KOPT-K1 (cell line): ENCODE results near the gene BLM.

ENCODE experiments used
- H3K27ac ChIP-seq: fragments of 200-600 bp; sonication (generic); 2 replicates; pipeline ENCODE4 v1.5.1; 2016; ENCODE audit warnings: antibody characterized with exemption, mild to moderate bottlenecking, low read depth, low read length; ENCODE audit not compliant: poor library complexity, severe bottlenecking
- H3K36me3 ChIP-seq: fragments of 200-600 bp; sonication (generic); 2 replicates; pipeline ENCODE4 v1.5.1; 2017; ENCODE audit warnings: antibody characterized with exemption, mild to moderate bottlenecking, low read length, moderate library complexity; ENCODE audit not compliant: insufficient read depth
- H3K9me3 ChIP-seq: fragments of 200-600 bp; sonication (generic); 2 replicates; pipeline ENCODE4 v1.5.1; 2017; ENCODE audit warnings: antibody characterized with exemption, low read length, mild to moderate bottlenecking; ENCODE audit not compliant: insufficient read depth, poor library complexity, severe bottlenecking

The BLM gene

DNA sequence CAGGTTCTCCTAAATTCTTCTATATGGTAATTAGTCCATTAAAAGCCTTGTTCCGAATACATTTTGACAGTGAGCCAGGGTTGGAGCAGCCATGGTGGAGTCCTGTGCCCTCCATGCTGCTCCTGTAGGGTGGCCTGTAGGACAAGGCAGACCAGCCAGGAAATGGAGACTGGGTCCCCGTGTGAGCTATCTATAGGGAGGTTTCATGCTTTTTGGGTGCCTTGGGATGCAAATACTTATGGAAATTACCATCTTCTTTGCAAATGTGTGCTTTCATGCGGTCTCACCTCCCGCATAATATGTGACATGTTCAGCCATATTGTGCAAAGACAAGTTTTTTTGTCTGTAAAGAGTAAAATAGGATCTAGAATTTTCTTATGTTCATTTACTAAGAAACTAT is 93.2 kb downstream of the BLM start:
- H3K36me3 ChIP-seq = peaks cover 100% of the 10 kb centered on the region
- no peak overlapping the region for H3K27ac ChIP-seq
- no peaks in the 10 kb centered on the region for H3K9me3 ChIP-seq

DNA sequence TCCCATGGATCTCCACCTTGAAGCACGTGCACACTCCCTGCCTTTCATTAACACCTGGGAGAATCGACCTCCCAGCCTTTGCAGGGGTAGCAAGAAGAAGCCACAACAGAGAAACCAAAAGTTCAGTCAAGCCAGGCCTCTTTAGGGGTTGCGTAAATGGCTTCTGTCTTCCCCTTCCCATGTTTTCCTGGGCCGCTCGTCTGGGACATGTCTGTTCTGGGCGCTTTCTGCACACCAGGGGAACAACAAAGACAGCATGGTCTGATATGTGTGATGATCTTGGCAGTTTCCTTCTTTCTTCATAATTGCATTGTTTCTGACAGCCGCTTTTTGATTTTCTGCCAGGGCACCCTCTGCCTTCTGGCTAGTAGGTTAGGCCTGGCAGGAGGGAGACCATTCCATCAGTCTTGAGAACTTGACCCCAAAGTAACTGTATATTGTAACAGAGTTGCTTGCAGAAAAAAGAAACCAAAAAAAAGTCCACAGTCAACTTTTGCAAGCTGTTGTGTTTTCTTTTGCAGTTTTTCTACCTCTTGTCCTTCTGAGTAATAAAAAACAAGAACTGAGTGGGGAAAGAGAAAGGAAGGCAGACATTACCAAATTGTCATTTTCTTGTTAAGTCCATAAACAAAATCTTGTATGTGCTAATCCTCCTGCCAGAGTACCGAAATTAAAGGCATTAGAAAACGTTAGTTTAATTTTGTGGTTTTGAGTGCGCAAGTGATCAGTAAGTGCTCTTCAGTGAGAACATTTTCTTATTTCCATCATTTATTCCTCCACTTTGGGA is 95.2 kb downstream of the BLM start:
- Histone ChIP-seq H3K27ac (no peak overlapping the region), H3K36me3 (peaks cover 91% of the 10 kb centered on the region), H3K9me3 (no peaks in the 10 kb centered on the region)

DNA sequence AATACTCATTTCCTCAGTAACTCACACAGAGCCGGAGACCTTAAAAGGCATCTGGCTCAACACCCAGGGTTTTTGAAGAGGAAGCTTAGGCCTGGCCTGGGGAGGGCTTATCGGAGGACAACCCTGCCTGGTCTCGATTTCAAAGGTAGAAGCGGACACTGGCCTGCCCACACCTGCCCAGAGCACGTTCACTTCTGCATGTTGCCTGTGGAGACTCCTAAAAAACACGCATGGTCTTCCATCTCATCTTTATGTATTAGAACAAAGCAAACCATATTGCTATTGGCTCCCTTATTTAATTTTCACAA is 95.8 kb downstream of the BLM start:
- H3K36me3 ChIP-seq = peaks cover 86% of the 10 kb centered on the region
- H3K9me3 ChIP-seq = no peaks in the 10 kb centered on the region
- no peak overlapping the region for H3K27ac ChIP-seq

DNA sequence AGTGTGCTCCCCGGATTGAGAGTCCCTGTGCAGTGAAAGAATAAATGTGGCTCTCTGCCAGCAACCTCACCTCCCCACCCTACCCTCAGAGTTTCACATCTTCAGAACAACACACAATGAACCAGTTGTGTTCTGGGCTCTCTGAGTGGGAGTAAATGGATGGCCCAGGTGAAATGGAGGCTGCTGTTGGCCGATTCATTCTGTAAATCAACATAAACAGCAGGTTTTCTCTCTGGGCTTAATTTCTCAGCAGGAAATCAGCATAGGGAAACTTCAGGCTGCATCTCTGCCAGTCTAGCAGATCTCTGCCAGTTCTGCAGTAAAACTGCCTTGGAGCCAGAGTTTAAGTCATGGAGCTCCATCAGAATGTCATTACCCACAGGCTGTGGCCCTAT is 96.6 kb downstream of the BLM start:
- Histone ChIP-seq H3K27ac (no peak overlapping the region), H3K36me3 (peaks cover 77% of the 10 kb centered on the region), H3K9me3 (no peaks in the 10 kb centered on the region)

DNA sequence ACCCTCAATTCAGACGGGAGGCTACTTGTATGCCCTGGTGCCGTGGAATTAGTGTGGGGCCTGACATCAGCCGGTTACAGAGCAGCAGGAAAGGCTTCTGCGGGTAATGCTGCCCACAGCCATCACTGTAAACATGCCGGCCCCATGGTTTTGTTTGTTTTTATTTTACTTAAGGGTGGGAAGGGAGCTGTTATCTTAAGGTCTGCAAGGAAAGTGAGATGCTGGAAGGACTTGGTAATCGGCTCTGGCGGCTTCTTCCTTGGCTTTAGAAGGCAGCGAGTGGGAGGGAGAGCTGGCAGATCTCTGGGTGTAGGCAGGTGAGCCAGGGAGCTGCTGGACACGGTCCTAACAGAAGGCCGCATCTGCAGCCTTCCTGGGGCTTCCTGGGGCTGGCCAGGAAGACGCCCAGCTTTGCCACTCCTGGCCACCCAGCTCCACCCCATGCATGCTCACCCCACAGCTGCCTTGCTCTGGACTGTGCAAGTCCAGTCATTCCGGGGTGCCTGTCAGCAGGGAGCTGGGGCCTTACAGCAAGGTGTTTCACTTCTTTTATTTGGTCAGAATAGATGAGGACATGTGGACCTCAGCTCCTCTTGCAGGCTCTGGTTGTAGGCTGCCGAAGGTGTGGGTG is 97.2 kb downstream of the BLM start:
- H3K27ac ChIP-seq = no peak overlapping the region
- H3K9me3 ChIP-seq = no peaks in the 10 kb centered on the region

DNA sequence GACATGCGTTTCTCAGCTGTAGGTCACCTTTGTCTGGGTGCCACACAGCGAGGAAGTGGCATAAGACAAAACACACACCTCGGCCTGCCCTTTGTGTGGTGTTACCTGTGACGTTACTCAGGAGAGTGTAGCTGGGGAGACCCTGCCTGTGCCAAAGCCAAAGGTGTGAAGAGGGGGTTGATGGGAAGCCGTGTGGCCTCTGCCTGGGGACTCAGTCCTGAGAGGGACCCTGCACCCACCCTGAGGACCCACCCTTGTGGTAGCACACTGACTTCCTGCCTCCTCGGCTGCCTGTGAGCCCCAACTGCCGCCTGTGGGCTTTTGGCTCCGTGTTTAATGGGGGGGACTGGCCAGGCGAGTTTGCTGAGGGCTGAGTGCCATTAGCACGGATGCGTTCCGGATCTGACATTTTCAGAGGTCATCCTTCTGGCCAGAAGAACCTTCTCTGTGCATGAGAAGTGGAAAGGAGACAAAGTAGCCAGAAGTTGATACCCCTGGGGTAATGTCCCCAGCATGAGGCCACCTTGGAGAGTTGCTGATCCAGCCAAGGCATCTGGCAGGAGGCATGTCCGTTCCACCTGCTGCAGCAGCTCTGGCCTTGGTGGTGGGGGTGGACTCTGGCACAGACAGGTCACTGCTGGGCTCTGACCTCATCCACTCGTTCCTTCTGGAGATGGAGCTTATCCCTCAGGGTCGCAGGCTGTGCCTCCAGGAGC is 99.4 kb downstream of the BLM start:
- no peaks in the 10 kb centered on the region for H3K9me3 ChIP-seq
- H3K27ac ChIP-seq = peak overlapping the region; percentile 57
- peaks cover 49% of the 10 kb centered on the region for H3K36me3 ChIP-seq

More for the DNA sequence above, 97.2 kb downstream of the BLM start:
- peaks cover 72% of the 10 kb centered on the region for H3K36me3 ChIP-seq

DNA sequence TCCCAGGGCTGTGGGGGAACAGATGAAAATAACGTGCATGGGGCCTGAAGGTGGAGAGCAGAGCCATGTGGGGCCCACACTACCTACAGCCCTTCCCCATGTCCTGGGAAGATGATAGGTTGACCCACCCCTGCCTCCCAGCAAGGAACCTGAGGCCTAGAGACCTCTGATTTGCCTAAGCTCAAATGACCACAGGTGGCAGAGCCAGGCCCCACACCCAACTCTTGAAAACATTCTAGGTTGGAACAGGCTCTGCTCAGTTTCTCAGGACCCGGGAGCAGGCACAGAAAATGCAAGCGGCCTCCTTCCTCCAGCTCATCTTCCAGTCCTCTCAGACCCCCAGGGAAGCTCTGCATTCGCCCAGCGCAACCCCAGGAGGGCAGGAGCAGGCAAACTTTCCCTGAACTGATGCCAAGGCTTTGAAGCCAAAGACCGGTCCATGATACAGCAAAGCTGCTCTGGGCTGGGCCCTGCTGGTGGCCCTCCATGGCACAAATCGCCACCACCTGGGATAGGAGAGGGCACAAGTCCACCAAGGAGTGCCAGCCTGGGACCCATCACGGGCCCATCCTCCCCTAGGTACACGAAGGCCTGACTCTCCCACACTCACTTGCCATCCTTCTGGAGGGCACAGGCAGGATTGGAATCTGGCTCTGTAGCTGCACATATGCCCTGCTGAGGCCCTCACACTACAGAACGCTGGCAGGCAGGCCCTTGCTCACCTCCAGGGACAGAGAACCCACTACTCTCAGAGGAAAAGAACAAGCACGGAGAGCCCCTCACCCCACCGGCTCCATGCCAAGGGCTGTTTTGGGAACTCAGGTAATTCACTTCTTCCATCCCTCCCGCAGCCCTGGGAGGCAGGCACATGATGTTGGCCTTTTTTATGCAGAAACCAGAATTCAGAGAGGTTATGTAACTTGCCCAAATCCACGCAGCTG is 100.2 kb downstream of the BLM start:
- Histone ChIP-seq H3K27ac (peak overlapping the region; percentile 57), H3K36me3 (peaks cover 41% of the 10 kb centered on the region), H3K9me3 (no peaks in the 10 kb centered on the region)

DNA sequence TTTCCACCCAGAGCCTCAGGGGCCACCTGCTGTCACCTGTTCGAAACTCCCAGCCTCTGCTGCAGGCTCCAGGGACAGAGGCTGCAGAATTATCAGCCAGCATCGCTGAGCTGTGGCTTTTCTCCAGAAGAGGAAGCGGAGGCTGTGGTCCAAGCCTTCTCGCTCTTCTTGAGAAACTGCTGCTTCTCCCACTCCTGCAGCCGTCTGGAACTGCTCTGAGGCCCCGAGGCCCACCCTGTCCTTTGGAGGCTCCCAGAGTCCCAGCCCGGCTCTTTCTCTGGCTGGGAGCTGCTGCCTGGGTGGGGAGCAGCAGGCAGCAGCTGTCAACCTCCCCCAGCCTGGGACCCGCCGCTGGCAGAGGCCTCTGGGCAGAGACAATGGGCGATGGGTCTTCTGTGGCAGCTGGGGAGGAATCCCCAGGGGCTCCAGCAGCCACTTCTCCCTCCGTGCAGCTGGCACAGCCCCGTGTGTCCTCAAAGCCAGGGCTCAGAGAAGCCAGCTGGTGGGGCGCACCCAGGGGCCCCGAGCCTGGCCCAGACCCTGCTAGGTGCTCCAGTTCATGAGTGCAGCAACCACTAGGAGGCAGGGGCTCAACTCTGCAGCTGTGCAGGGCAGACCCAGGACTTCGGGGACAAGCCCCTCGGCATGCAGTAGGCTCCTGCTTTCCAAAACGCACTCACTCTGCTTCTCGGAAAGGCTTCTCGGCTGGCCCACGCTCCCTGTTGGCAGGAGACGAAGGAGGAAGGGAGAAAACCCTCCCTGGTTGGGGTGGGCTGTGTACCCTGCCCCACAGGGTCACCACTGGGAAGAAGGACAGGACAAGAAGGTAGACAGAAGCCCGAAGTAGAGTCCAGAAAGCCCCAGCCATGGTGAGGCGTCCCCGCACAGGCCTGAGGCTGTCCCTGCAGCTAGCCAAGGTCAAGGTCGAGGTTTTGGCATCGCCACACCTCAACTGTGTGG is 101.4 kb downstream of the BLM start:
- H3K27ac ChIP-seq = peak overlapping the region; percentile 57
- peaks cover 29% of the 10 kb centered on the region for H3K36me3 ChIP-seq
- no peaks in the 10 kb centered on the region for H3K9me3 ChIP-seq

DNA sequence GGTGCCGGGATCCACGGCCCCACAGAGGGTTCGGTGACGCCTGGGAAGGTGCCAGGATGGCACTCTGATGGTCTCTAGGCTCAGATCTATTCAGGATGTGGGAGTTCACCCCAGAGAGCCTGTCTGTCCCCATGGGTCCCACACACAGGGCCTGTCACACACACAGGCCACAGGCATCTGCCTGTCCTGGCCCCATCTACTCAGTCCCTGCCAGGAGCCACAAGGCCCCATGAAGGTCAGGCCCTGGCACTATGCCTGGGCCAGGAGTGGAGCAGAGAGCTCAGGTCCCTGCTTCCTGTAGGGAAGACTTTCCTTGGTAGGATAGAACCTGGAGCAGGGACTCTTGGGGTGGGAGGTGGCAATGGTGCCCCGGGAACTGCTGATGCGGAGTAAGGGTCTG is 102.2 kb downstream of the BLM start:
- peak overlapping the region; percentile 27 for H3K27ac ChIP-seq
- H3K36me3 ChIP-seq = peaks cover 21% of the 10 kb centered on the region
- no peaks in the 10 kb centered on the region for H3K9me3 ChIP-seq

DNA sequence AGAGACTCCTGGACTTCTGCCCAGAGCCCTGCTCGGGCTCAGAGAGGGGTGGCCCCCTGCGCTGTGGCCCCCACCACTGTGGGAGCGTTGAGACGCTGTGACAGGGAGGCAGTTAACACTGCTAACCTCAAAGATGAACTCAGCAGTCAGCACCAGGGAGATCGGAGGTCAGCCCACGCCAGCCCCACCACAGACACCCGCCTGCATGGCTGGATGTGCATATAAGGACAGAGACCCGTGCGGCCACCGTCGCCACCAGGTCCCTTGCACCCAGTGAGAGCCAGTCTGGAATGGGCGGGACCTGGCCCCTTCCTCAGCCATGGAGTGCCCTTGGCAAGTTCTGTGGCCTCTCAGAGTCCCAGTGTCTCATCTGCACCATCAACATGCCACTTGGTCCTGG is 102.7 kb downstream of the BLM start:
- no peaks in the 10 kb centered on the region for H3K9me3 ChIP-seq
- peaks cover 16% of the 10 kb centered on the region for H3K36me3 ChIP-seq
- peak overlapping the region; percentile 27 for H3K27ac ChIP-seq

DNA sequence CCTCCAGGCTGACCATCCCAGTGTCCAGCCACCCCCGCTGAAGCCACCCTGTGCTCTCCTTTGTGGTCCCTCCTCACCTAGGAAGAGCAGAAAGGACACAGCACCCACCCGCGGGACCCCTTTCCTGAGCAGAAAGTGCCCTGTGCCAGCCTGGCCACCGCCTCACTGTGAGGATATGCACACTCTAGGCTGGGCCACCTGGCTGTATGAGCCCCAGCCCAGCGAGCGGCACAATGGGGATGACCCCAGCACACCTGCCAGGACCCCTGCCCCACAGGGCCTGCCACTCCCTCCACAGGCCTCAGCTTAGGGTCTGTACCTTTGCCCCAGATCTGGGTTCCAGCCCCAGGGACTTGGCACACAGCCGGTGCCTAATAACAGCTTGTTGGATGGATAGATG is 103.3 kb downstream of the BLM start:
- no peaks in the 10 kb centered on the region for H3K9me3 ChIP-seq
- H3K36me3 ChIP-seq = peaks cover 10% of the 10 kb centered on the region; the same call in 1 of the 2 replicates
- H3K27ac ChIP-seq = no peak overlapping the region

DNA sequence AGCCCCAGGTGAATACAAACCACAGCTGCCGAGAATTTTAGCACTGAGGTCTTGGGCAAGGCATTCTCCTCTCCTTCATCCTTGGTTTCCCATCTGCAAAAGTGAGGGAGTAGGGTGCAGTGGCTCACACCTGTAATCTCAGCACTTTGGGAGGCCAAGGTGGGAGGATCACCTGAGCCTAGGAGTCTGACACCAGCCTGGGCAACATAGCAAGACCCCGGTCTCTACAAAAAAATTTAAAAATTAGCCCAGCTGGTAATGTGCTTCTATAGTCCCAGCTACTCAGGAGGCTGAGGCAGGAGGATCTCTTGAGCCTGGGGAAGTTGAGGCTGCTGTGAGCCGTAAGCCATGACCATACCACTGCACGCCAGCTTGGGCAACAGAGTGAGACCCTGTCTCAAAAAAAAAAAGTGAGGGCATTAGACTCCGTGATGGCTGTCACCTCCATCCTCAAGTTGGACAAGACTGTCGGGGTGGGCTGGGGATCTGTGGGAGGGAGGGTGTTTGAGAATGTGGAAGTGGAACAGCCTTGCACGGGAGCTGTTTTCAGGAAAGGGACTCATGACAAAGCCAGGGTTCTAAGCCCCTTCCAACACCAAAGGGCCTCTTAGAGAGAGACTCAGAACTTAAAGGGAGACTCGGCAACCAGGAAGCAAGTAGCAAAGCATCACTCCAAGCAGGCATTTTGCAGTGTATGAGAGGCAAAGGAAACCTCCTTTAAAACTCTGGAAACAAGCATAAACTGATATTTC is 105.2 kb downstream of the BLM start:
- Histone ChIP-seq H3K36me3 (no peaks in the 10 kb centered on the region), H3K27ac (no peak overlapping the region), H3K9me3 (no peaks in the 10 kb centered on the region)

DNA sequence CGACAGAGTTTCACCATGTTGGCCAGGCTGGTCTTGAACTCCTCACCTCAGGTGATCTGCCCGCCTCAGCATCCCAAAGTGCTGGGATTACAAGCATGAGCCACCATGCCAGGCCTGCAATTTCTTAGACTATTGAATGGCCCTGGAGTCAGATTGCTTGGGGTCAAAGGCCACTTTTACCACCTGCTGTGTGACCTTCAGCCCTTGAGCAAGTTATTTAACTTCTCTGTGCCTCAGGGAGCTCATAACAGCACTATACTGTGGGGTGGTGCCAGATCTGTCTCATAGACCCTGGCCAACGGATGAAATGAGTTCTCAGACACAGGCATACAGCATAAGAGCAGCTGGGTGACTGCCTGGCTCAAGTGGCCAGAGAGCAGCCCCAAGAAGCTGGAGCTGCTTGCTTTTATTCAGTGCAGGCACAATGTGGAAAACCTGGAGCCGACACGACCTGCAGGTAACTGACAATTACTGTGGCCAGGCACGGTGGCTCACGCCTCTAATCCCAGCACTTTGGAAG is 106.4 kb downstream of the BLM start:
- H3K27ac ChIP-seq = no peak overlapping the region

More for the DNA sequence above, 106.4 kb downstream of the BLM start:
- no peaks in the 10 kb centered on the region for H3K9me3 ChIP-seq
- H3K36me3 ChIP-seq = no peaks in the 10 kb centered on the region
